Measurements from ENCODE around the gene CAPZA1. TPM values are rescaled to one million over a fixed set of nuclear protein-coding genes. Genes with fewer than 3 reads are reported as not detected.

CAPZA1 gene
- total RNA-seq, 2 donors from 2014 or later, result 87.4 to 104 TPM

DNA sequence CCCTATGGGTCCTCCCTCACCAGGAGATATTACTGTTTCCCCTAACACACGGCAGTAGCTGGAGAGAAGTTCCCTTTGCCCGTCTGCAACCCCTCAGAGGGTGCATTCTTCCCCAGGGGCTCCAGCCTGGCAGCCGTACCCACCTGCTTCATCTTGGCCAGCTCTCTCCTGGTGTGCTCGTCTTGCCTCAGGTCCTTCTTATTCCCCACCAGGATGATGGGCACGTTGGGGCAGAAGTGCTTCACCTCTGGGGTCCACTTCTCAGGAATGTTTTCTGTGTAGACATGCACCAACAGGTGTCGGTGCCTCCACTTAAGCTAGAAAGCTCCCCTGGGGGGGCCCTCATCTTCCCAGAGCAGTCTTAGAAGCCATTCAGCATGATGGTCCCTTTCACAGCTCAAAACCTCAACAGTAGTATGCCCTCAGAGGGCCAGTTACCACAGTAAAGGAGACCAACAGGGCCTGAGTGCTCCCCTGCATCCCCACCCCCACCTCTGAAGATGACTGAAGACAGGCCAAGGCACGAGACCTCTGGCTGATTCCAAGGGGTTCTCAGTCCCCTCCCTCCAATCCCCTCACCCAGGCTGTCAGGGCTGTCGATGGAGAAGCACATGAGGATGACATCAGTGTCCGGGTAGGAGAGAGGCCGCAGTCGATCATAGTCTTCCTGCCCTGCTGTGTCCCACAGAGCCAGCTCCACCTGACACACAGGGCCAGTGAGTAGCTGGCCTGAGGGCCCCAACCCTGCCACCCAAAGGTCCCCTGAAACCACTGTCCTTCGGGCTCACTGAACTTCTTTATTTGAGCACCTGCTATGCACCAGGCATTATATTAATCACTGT is 83.0 kb downstream of the CAPZA1 start:
- TF ChIP-seq POLR2A (IDR thresholded peaks at IDR 0.05) (no peak), POLR2AphosphoS5 (IDR thresholded peaks at IDR 0.05) (no peak)
- TF ChIP-seq, protein P1, sequence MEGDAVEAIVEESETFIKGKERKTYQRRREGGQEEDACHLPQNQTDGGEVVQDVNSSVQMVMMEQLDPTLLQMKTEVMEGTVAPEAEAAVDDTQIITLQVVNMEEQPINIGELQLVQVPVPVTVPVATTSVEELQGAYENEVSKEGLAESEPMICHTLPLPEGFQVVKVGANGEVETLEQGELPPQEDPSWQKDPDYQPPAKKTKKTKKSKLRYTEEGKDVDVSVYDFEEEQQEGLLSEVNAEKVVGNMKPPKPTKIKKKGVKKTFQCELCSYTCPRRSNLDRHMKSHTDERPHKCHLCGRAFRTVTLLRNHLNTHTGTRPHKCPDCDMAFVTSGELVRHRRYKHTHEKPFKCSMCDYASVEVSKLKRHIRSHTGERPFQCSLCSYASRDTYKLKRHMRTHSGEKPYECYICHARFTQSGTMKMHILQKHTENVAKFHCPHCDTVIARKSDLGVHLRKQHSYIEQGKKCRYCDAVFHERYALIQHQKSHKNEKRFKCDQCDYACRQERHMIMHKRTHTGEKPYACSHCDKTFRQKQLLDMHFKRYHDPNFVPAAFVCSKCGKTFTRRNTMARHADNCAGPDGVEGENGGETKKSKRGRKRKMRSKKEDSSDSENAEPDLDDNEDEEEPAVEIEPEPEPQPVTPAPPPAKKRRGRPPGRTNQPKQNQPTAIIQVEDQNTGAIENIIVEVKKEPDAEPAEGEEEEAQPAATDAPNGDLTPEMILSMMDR (IDR thresholded peaks at IDR 0.05), result no peak
- WGBS, result 59% methylated on average over 12 of the region's 12 CpGs
- DNase-seq (ENCODE audit: low spot score), result no peak
- Histone ChIP-seq H3K4me3 (no peak overlapping the region), H3K36me3 (no peaks in the 10 kb centered on the region), H3K27ac (peak overlapping the region; percentile 98), H3K27me3 (replicated peaks; ENCODE audit: insufficient read depth) (no peaks in the 10 kb centered on the region), H3K4me1 (replicated peaks) (peaks cover 61% of the 10 kb centered on the region), H3K9me3 (no peaks in the 10 kb centered on the region)
- intact Hi-C loops (cut with DNase I), result no loop called here

DNA sequence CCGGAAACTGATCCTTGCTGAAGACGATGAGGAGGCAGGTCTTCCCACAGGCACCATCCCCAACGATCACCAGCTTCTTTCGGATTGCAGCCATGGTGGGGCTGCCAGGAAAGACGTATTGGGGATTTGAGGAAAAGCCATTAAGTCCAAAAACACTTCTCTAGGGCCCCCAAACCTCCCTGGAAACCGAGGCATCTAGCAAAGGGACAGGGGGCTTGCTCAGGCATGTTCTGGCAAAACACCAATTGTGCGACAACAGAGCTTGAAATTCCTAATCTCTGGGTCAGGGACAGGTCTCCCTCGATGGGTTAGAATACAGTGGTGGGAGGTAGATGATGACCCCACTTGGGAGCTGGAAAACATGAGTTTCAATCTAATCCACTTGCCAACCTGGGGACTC is 84.1 kb downstream of the CAPZA1 start:
- TF ChIP-seq POLR2A (IDR thresholded peaks at IDR 0.05), result no peak
- TF ChIP-seq, protein P1 (IDR thresholded peaks at IDR 0.05), result no peak
- no peak for TF ChIP-seq POLR2AphosphoS5 (IDR thresholded peaks at IDR 0.05)
- peaks cover 55% of the 10 kb centered on the region for H3K4me1 ChIP-seq (replicated peaks)
- no peak for DNase-seq (ENCODE audit: low spot score)
- H3K27ac ChIP-seq, result peak overlapping the region; percentile 98
- 54% methylated on average over 8 of the region's 8 CpGs for WGBS
- no peak overlapping the region for H3K4me3 ChIP-seq
- H3K27me3 ChIP-seq (replicated peaks; ENCODE audit: insufficient read depth), result no peaks in the 10 kb centered on the region
- intact Hi-C loops (cut with DNase I), result no loop called here
- H3K36me3 ChIP-seq, result no peaks in the 10 kb centered on the region
- H3K9me3 ChIP-seq, result no peaks in the 10 kb centered on the region

DNA sequence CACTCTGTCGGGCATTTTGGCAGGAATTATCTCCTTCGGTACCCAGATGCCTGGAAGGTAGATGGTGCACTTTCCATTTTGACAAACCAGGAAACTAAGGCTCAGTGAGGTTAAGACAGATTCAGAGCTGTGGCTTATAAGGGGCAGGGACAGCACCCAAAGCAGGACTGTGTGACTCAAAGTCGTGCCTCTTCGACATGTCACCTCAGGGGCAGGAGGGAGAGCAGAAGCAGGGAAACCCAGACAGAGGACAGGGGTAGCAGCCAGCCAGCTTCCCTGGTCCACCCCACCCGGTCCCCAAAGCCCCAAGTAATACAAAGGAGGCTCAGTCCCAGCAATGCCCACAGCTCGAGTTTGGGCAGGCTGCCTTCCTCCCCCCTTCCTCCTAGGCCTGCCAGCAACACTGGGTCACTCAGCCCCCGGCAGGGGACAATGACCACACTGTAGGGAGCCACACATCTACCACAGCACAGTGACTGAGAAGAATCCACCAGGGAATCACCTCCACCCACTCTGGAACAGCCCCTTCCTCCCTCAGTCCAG is 84.8 kb downstream of the CAPZA1 start:
- H3K36me3 ChIP-seq, result no peaks in the 10 kb centered on the region
- intact Hi-C loops (cut with DNase I), result no loop called here
- H3K4me3 ChIP-seq, result peak overlapping the region; percentile 96 to 99
- 17% methylated on average over 7 of the region's 7 CpGs for WGBS
- no peaks in the 10 kb centered on the region for H3K9me3 ChIP-seq
- TF ChIP-seq, protein P1 (IDR thresholded peaks at IDR 0.05), result no peak
- peaks cover 47% of the 10 kb centered on the region for H3K4me1 ChIP-seq (replicated peaks)
- no peaks in the 10 kb centered on the region for H3K27me3 ChIP-seq (replicated peaks; ENCODE audit: insufficient read depth)
- peak overlapping the region; percentile 98 for H3K27ac ChIP-seq
- no peak for DNase-seq (ENCODE audit: low spot score)

DNA sequence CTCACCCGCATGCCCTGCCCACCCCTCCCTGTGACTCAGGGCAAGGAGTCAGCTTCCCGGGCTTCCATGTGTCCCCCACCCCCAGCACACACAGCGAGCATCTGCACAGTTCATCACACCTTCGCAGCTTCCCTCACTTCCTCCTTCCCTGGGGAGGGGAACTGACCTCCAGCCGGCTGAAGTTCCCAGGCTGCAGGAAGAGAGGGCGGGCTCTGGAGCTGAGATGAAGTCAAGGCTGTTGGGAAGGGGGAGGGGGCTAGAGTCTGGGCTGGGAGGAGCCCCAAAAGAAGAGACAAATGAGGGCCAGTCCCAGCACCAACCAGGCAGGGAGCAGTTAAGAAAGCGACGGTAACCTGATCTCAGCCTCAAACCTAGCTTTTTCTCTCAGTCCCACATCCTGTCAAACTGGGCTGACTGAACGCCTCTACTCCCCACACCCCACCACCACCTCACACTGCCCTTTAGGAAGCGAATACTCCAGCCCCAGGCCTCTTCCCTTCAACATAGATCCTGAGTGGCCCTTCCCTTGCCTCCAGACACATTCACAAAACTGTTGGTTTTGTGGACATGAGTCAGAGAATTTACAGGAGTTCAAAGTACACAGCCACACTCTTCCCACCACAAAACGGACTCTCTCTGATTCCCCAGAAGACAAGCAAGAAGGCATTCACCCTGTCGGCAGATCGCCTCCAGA is 85.4 kb downstream of the CAPZA1 start:
- H3K4me3 ChIP-seq, result peak overlapping the region; percentile 96 to 99
- WGBS, result under 1% methylated on average over 13 of the region's 13 CpGs

More for the DNA sequence above, 85.4 kb downstream of the CAPZA1 start:
- H3K9me3 ChIP-seq, result no peaks in the 10 kb centered on the region
- H3K27me3 ChIP-seq (replicated peaks; ENCODE audit: insufficient read depth), result no peaks in the 10 kb centered on the region
- H3K27ac ChIP-seq, result peak overlapping the region; percentile 98
- H3K36me3 ChIP-seq, result no peaks in the 10 kb centered on the region
- peak; percentile 95 for DNase-seq (ENCODE audit: low spot score)
- H3K4me1 ChIP-seq (replicated peaks), result peaks cover 41% of the 10 kb centered on the region
- intact Hi-C loops (cut with DNase I), result no loop called here
- peak; percentile 90 for TF ChIP-seq POLR2AphosphoS5 (IDR thresholded peaks at IDR 0.05)
- TF ChIP-seq, protein P1 (IDR thresholded peaks at IDR 0.05), result no peak
- peak; percentile 82 for TF ChIP-seq POLR2A (IDR thresholded peaks at IDR 0.05)
